Measurements from ENCODE around the gene RBM27. TPM values are rescaled to one million over a fixed set of nuclear protein-coding genes. Genes with fewer than 3 reads are reported as not detected.
"Not testable (repeated sequence)": the region's sequence is repeated elsewhere in the genome, so short reads cannot be mapped to it uniquely, and the experiment has no call there.

The RBM27 gene
- total RNA-seq, 1 experiment from 2014 or later = 30.3 TPM

DNA sequence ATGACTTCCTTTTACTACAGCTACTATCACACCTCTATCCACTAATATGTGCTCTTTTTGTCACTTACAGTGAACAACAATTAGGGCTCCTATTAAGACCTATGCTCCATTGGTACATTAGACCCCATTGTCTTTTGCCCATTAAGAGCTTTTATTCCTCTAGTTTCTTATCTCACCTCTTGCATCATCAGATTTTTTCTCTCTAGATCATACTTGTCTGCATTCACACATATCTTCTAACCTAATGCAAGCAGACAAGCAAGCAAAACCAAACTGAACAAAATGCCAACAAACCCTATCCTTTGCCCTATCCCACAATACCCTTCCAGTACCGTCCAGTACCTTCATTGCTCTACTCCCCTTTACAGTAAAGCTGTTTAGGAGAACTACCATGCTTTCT is 10.1 kb upstream of the RBM27 start:
- Histone ChIP-seq H3K4me3 (no peak overlapping the region), H3K4me1 (replicated peaks) (peaks cover 12% of the 10 kb centered on the region), H3K27ac (no peak overlapping the region), H3K36me3 (no peaks in the 10 kb centered on the region), H3K9me3 (replicated peaks) (no peaks in the 10 kb centered on the region), H3K27me3 (replicated peaks) (no peaks in the 10 kb centered on the region)
- no peak for DNase-seq (ENCODE audit: low read depth in 1 of 2, low spot score in 2 of 2)

DNA sequence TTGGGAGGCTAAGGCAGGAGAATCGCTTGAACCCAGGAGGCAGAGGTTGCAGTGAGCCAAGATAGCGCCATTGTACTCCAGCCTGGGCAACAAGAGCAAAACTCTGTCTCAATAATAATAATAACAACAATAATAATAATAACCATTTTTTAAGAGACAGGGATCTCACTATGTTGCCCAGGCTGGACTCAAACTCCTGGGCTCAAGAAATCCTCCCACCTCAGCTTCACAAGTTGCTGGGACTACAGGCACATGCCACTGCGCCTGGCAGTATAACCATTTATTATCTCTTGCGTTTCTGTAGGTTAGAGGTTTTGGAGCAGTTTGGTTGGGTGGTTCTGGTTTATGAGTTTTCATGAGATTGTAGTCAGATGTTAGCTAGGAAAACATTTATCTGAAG is 8.4 kb upstream of the RBM27 start:
- not testable (repeated sequence) for H3K27me3 ChIP-seq (replicated peaks); DNase-seq (ENCODE audit: low read depth in 1 of 2, low spot score in 2 of 2); H3K4me1 ChIP-seq (replicated peaks); H3K4me3 ChIP-seq; H3K27ac ChIP-seq; H3K36me3 ChIP-seq; H3K9me3 ChIP-seq (replicated peaks)

DNA sequence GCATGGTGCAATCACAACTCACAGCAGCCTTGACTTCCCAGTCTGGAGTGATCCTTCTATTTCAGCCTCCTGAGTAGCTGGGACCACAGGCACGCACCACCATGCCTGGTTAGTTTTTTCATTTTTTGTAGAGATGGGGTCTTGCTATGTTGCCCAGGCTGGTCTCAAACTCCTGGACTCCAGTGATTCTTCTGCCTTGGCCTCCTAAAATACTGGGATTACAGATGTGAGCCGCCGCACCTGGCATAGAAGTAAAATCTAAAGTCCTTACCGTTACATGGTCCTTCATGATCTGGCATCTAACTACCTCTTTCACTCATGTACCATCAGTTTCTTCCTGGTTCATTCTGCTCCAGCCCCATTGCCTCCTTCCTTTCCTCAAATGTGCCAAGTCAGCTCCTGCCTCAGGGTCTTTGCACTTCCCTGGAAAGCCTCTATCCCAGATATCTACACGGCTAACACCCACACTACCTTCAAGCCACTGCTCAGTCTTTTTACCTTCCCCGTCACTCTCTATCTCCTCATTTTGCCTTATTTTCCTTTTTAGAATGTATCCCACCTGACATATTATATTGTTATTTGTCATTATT is 6.9 kb upstream of the RBM27 start:
- DNase-seq (ENCODE audit: low read depth in 1 of 2, low spot score in 2 of 2) = no peak
- no peaks in the 10 kb centered on the region for H3K36me3 ChIP-seq
- H3K27me3 ChIP-seq (replicated peaks) = no peaks in the 10 kb centered on the region
- H3K9me3 ChIP-seq (replicated peaks) = no peaks in the 10 kb centered on the region
- H3K27ac ChIP-seq = no peak overlapping the region
- no peaks in the 10 kb centered on the region for H3K4me1 ChIP-seq (replicated peaks)
- no peak overlapping the region for H3K4me3 ChIP-seq

DNA sequence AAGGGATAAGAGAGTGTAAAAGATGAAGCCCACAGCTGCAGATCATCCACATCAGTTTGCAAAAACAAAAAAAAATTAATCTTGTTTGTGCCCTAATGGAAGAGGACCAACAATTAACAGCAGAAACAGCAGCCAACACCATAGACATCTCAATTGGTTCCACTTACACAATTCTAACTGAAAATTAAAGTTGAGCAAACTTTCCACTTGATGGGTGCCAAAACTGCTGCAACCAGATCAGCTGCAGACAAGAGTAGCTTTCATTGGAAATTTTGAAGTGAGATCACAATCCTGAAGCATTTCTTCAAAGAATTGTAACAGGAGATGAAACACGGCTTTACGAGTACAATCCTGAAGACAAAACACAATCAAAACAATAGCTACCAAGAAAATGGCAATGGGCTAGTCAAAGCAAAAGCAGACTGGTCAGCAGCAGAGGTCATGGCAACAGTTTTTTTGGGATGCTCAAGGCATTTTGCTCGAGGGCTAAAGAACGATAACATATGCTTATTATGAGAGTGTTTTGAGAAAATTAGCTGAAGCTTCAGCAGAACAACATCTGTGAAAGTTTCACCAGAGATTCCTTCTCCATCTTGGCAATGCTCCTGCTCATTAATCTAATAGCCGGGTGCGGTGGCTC is 4.1 kb upstream of the RBM27 start:
- no peak overlapping the region for H3K4me3 ChIP-seq
- H3K4me1 ChIP-seq (replicated peaks) = peaks cover 3% of the 10 kb centered on the region; the same call in 1 of the 2 replicates
- H3K27ac ChIP-seq = no peak overlapping the region
- H3K36me3 ChIP-seq = no peaks in the 10 kb centered on the region
- DNase-seq (ENCODE audit: low read depth in 1 of 2, low spot score in 2 of 2) = no peak
- no peaks in the 10 kb centered on the region for H3K9me3 ChIP-seq (replicated peaks)
- H3K27me3 ChIP-seq (replicated peaks) = no peaks in the 10 kb centered on the region

DNA sequence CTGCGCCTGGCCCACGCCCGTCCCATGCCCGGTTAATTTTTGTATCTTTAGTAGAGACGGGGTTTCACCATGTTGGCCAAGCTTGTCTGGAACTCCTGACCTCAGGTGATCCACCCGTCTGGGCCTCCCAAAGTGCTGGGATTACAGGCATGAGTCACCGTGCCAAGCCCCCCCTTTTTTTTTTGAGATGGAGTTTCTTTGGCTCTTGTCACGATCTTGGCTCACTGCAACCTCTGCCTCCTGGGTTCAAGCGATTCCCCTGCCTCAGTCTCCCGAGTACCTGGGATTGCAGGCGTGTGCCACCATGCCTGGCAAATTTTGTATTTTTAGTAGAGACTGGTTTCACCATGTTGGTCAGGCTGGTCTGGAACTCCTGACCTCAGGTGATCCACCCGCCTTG is 1.6 kb upstream of the RBM27 start:
- H3K27ac ChIP-seq; H3K36me3 ChIP-seq; DNase-seq (ENCODE audit: low read depth in 1 of 2, low spot score in 2 of 2); H3K4me1 ChIP-seq (replicated peaks); H3K27me3 ChIP-seq (replicated peaks); H3K9me3 ChIP-seq (replicated peaks); H3K4me3 ChIP-seq: not testable (repeated sequence)

DNA sequence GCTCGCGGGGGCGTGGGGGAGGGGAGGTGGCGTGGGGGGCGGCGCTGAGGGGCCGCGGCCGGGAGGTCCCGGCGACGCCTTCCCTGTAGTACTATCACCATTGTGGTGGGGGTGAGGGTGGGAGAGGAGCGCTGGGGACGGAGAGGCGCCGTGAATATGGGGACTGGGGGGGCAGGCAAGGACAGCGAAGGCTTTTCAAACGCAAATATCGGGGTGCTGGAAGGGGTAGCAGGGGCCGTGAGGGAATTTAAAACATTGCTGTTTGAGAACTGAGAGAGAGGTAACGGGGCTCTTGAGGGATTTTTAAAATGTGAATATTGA is 427 bp downstream of the RBM27 start:
- no peak for DNase-seq (ENCODE audit: low read depth in 1 of 2, low spot score in 2 of 2)
- no peak overlapping the region for H3K27ac ChIP-seq
- H3K4me3 ChIP-seq = peak overlapping the region; percentile 59
- no peaks in the 10 kb centered on the region for H3K27me3 ChIP-seq (replicated peaks)
- H3K4me1 ChIP-seq (replicated peaks) = peaks cover 9% of the 10 kb centered on the region
- H3K9me3 ChIP-seq (replicated peaks) = no peaks in the 10 kb centered on the region
- H3K36me3 ChIP-seq = peaks cover 3% of the 10 kb centered on the region; the same call in 1 of the 2 replicates

DNA sequence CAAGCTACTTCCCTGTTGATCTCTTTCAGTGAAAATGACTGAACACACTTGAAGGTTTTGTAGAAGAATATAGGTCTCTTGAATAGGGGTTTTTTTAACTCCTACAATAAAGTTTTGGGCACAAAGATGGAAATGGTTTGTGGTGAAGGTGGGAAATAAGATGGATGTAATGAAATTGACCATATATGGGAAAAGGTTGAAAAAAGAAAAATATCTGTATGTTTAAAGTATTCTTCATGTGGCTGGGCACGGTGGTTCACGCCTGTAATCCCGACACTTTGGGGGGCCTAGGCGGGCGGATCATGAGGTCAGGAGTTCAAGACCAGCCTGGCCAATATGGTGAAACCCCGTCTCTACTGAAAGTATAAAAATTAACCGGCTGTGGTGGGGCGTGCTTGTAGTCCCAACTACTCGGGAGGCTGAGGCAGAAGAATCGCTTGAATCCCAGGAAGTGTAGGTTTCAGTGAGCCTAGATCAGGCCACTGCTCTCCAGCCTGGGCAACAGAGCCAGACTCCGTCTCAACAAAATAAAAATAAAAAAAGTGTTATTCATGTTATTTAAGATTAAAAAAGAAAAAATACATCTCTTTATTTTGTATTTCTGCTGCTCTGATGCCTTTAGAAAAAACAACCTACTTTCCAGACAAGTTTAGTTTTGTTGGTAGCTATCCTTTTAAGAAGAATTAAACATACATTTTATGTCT is 2.2 kb downstream of the RBM27 start:
- DNase-seq (ENCODE audit: low read depth in 1 of 2, low spot score in 2 of 2) = no peak
- Histone ChIP-seq H3K27me3 (replicated peaks) (no peaks in the 10 kb centered on the region), H3K36me3 (peaks cover 3% of the 10 kb centered on the region; the same call in 1 of the 2 replicates), H3K4me1 (replicated peaks) (peaks cover 9% of the 10 kb centered on the region), H3K27ac (no peak overlapping the region), H3K4me3 (no peak overlapping the region), H3K9me3 (replicated peaks) (no peaks in the 10 kb centered on the region)

DNA sequence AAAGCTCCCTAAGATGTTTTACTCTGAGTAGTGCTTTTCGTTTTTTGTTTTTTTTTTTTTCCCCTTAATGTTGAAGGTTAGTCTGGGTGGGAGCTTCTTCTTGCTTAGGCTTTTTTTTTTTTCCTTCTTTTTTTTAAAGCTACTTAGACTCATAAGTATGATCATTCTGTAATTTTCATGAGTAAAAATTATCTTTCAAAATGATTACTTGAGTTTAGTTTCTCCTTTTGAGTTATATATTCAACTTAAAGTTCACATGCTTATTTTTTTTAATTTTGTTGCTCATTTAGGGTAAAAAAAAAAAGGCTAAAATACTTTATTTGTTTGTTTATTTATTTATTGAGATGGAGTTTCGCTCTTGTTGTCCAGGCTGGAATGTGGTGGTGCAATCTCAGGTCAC is 2.9 kb downstream of the RBM27 start:
- no peaks in the 10 kb centered on the region for H3K9me3 ChIP-seq (replicated peaks)
- no peaks in the 10 kb centered on the region for H3K27me3 ChIP-seq (replicated peaks)
- peaks cover 3% of the 10 kb centered on the region; the same call in 1 of the 2 replicates for H3K36me3 ChIP-seq
- no peak for DNase-seq (ENCODE audit: low read depth in 1 of 2, low spot score in 2 of 2)
- H3K4me1 ChIP-seq (replicated peaks) = peaks cover 9% of the 10 kb centered on the region
- no peak overlapping the region for H3K27ac ChIP-seq
- H3K4me3 ChIP-seq = no peak overlapping the region

DNA sequence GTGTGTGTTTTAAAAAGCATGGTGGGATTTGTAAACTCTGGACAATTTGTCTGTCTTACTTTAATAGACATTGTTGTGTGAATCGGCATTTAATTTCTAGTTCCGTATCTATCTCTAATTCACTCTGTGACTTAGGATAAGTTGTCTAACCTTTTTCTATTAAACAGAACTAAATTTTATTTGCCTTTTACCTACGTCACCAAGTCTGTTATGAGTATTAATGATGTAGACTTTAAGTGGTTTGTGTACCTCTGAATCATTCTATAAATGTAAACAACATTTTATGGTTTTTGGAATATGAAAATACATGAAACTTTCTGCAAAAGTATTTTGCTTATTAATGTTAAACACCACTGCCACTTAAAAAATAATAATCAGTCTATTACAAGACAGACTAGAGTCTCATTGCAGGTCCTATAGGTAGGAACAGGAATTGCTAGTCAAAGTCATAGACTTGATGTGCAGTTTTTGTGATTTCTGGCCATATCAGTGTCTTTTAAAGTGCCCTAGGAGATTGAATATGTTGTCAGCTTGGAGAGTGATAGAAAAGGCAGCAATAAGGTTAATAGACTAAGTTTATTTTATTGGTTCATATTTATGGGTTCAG is 5.6 kb downstream of the RBM27 start:
- H3K4me1 ChIP-seq (replicated peaks) = peaks cover 6% of the 10 kb centered on the region
- no peak overlapping the region for H3K4me3 ChIP-seq
- peaks cover 7% of the 10 kb centered on the region; the same call in 1 of the 2 replicates for H3K36me3 ChIP-seq
- no peak for DNase-seq (ENCODE audit: low read depth in 1 of 2, low spot score in 2 of 2)
- no peak overlapping the region for H3K27ac ChIP-seq
- no peaks in the 10 kb centered on the region for H3K27me3 ChIP-seq (replicated peaks)
- no peaks in the 10 kb centered on the region for H3K9me3 ChIP-seq (replicated peaks)

DNA sequence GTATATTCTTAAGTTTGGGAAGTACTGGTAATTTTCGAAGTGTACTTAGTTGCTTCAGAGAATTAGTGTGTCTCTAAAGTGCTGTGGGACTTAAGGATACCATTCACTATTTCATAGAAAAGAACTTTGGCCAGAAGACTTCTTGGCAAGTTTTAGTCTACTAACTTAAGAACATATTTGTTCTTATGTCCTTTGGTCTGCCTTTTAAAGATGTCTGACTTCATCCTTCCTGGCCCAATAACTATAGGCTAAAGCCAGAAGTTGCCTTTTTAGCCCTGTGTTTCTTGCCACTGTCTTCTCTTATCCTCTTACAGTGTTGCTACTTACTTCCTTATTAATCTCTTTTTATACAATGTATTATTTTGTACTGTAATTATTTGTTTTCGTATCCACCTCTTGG is 6.3 kb downstream of the RBM27 start:
- no peak for DNase-seq (ENCODE audit: low read depth in 1 of 2, low spot score in 2 of 2)
- Histone ChIP-seq H3K36me3 (peaks cover 7% of the 10 kb centered on the region; the same call in 1 of the 2 replicates), H3K27me3 (replicated peaks) (no peaks in the 10 kb centered on the region), H3K9me3 (replicated peaks) (no peaks in the 10 kb centered on the region), H3K27ac (no peak overlapping the region), H3K4me3 (no peak overlapping the region), H3K4me1 (replicated peaks) (peaks cover 6% of the 10 kb centered on the region)

DNA sequence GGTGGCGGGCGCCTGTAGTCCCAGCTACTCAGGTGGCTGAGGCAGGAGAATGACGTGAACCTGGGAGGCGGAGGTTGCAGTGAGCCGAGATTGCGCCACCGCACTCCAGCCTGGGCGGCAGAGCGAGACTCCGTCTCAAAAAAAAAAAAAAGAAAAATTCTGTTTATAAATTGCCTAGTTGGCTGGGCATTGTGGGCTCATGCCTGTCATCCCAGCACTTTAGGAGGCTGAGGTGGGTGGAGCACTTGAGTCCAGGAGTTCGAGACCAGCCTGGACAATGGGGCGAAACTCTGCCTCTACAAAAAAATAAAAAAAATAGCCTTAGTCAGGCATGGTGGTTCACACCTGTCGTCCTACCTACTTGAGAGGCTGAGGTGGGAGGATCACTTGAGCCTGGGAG is 7.4 kb downstream of the RBM27 start:
- not testable (repeated sequence) for H3K27ac ChIP-seq; H3K9me3 ChIP-seq (replicated peaks); H3K36me3 ChIP-seq; H3K27me3 ChIP-seq (replicated peaks); H3K4me1 ChIP-seq (replicated peaks); DNase-seq (ENCODE audit: low read depth in 1 of 2, low spot score in 2 of 2); H3K4me3 ChIP-seq

DNA sequence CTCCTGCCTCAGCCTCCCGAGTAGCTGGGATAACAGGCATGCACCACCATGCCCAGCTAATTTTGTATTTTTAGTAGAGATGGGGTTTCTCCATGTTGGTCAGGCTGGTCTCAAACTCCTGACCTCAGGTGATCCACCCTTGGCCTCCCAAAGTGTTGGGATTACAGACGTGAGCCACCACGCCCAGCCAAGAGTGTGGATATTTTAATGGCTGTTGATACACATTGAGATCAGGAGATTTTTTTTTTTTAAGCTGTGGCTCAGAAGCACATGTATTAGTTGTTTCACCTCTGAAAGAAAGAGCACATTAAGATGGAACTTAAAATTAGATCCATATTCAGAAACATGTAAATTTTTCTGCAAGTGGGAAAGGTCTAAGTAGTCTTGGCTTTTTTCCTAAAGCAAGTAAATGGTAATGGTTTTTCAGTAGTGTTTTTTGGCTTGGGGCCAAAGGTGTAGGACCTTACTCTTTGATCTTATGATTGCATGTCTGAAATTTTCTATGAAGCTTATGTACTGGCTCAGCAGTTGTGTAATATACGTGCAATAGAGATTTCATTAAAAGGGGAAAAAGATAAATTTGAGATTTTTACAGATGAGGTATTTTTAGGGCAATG is 9.9 kb downstream of the RBM27 start:
- Histone ChIP-seq H3K36me3 (peaks cover 5% of the 10 kb centered on the region; the same call in 1 of the 2 replicates), H3K27me3 (replicated peaks) (no peaks in the 10 kb centered on the region), H3K4me1 (replicated peaks) (no peaks in the 10 kb centered on the region), H3K9me3 (replicated peaks) (no peaks in the 10 kb centered on the region), H3K27ac (no peak overlapping the region), H3K4me3 (no peak overlapping the region)
- DNase-seq (ENCODE audit: low read depth in 1 of 2, low spot score in 2 of 2) = no peak

DNA sequence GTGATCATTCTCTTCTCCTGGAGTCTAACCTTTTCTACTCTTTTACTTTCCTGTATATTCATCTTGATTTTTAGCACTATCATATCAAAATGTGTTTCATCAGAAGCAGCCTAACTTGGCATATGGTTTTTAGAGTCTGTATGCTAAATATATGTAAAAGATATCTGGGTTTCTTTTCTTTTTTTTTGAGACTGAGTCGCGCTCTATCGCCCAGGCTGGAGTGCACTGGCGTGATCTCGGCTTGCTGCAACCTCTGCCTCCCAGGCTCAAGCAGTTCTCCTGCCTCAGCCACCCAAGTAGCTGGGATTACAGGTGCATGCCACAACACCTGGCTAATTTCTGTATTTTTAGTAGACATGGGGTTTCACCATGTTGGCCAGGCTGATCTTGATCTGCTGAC is 11.5 kb downstream of the RBM27 start:
- not testable (repeated sequence) for H3K27ac ChIP-seq; H3K27me3 ChIP-seq (replicated peaks); H3K9me3 ChIP-seq (replicated peaks); H3K4me1 ChIP-seq (replicated peaks); H3K4me3 ChIP-seq; DNase-seq (ENCODE audit: low read depth in 1 of 2, low spot score in 2 of 2)
- peaks cover 12% of the 10 kb centered on the region for H3K36me3 ChIP-seq

DNA sequence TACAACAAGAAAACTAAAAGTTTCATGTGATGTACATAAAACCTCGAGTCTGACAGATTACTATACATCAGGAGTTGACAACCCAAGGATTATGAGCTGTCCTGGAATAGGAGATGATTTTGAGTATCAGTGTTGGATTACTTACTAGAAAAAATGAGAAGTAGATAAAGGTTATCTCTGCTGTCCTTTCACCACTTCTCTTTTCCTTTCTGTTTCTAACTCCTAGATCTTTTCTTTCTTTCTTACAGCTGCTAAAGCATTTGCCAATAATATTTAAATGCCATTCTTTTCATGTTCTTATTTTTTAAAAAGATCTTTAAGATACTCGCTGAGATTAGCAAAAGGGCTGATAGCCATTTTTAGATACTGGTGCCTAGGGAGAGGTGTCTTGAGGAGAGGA is 14.8 kb downstream of the RBM27 start:
- DNase-seq (ENCODE audit: low read depth in 1 of 2, low spot score in 2 of 2) = no peak
- no peaks in the 10 kb centered on the region for H3K4me1 ChIP-seq (replicated peaks)
- peaks cover 16% of the 10 kb centered on the region for H3K36me3 ChIP-seq
- no peak overlapping the region for H3K4me3 ChIP-seq
- no peaks in the 10 kb centered on the region for H3K9me3 ChIP-seq (replicated peaks)
- no peak overlapping the region for H3K27ac ChIP-seq
- no peaks in the 10 kb centered on the region for H3K27me3 ChIP-seq (replicated peaks)

Measured in SJSA1 (cell line).